ENCODE results near the gene ZMAT3. TPM values are rescaled to one million over a fixed set of nuclear protein-coding genes. Genes with fewer than 3 reads are reported as not detected.
A peak's percentile ranks its signal among the peaks of the same experiment; 100 is the strongest.

Gene ZMAT3
- polyA plus RNA-seq, 4 donors: 6.7 to 11.1 (median 10.1) TPM

- DNase-seq (ENCODE audit: low read depth in 4 of 4, low spot score in 3 of 4): no peak
These were observed 44.2 kb downstream of the ZMAT3 start for GRCh38 chr3:179027326-179027900.

DNA sequence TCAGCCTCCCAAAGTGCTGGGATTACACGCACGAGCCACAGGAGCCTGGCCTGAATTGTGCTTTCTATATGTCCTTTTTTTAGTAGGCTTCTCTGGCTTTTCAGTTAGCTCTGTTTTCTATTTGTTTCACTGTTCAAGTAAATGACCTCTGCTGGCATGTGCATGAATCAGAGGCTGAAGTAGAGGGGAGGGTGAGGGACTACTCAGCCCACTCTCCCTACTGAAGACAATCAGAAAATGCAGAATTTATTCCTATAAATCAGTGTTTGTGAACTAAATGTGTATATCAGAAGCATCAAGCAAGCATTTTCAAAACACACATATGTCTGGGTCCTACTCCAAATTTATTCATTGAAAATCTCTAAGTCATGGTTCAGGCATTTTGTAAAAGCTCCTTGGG, 45.0 kb downstream of the ZMAT3 start:
- no peak for DNase-seq (ENCODE audit: low read depth in 4 of 4, low spot score in 3 of 4)

GRCh38 chr3:179021119-179021903, 50.3 kb downstream of the ZMAT3 start:
- no peak for DNase-seq (ENCODE audit: low read depth in 4 of 4, low spot score in 3 of 4)

GRCh38 chr3:179020112-179020511, 51.5 kb downstream of the ZMAT3 start:
- DNase-seq (ENCODE audit: low read depth in 4 of 4, low spot score in 3 of 4): no peak

GRCh38 chr3:179018808-179019207, 52.8 kb downstream of the ZMAT3 start:
- DNase-seq (ENCODE audit: low read depth in 4 of 4, low spot score in 3 of 4): no peak

DNA sequence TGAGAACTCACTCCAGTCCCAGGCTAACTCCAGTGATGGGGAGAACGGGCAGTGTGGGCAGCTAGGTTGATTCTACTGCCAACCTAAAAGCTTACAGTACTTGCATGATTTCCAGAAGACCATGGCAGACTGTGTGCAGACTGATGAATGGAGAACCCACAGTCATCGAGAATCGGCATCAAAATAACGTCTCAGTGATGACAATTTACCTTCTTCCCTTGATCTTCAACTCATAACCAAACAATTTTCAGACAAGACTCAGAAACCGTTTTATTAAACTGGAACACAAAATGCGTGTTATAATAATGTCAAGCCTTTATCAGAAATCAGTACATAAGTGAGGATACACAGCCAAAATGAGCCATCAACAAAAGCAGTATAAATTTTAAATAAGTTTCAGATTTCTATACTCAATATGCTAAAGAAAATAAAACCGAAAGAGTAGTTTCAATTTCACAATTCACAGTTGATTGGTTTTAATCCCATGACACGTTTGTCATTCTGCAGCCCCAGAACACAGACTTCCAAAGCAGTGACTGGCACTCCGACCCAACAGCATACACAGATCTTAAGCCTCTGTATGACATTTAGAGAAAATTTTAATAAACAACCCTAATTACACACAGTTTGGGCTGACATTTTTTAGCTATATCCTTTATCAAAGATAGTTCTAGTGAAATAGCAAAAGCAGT, 54.5 kb downstream of the ZMAT3 start:
- DNase-seq (ENCODE audit: low read depth in 4 of 4, low spot score in 3 of 4): no peak

DNA sequence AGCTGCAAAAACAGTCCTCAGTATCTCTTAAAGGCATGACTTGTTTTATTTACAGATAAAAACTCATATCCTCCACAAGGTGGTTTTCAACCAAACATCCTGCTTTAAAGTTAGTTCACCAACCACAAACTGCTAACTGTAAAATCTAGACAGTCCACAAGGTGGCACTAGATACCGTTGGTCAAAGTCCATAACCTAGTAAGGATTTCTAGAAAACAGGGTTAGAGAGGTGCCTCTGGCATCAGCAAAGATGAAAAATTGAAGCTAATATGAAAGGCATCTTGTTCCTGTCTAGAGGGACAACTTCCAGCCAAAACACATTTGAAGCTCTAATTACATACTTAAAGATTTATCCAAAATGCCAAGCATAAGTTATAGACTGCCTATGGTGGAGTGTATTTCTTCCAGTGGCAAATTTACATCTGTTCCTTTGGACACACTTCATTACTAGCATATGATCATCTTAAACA, 56.0 kb downstream of the ZMAT3 start:
- peak; percentile 47 to 68 (median 60) for DNase-seq (ENCODE audit: low read depth in 4 of 4, low spot score in 3 of 4)

DNA sequence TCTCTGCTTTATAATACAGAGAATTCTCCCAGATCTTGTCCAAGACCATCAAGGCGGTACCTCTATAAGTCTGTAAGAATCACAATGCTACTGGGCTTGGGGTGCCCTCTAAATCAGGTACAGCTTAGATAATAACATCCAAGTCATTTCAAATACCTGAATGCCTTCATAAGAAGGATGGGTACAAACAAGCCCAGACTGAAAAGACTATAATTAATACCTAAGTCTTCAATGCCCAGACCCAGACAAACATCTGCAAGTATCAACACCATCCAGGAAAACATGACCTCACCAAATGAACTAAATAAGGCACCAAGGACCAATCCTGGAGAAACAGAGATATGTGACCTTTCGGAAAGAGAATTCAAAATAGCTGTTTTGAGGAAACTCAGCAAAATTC, 65.9 kb downstream of the ZMAT3 start:
- DNase-seq (ENCODE audit: low read depth in 4 of 4, low spot score in 3 of 4): no peak

DNA sequence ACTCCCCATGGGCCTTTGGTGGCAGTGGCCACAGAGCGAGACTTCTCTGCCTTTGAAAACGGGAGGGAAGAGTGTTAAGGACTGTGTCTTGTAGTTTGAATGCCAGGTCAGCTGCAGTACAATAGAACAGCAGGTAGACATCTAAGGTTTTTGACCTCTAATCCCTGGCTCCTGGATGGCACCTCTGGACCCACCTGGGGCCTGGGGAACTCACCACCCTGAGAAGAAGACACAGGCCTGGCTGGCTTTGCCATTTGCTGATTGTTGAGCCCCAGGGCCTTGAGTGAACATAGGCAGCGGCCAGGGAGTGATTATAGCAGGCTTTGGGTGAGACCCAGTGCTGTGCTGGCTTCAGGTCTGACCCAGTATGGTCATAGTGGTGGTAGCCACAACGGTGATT, 66.4 kb downstream of the ZMAT3 start:
- DNase-seq (ENCODE audit: low read depth in 4 of 4, low spot score in 3 of 4): no peak

GRCh38 chr3:179000659-179001058, 71.0 kb downstream of the ZMAT3 start:
- DNase-seq (ENCODE audit: low read depth in 4 of 4, low spot score in 3 of 4): no peak

DNA sequence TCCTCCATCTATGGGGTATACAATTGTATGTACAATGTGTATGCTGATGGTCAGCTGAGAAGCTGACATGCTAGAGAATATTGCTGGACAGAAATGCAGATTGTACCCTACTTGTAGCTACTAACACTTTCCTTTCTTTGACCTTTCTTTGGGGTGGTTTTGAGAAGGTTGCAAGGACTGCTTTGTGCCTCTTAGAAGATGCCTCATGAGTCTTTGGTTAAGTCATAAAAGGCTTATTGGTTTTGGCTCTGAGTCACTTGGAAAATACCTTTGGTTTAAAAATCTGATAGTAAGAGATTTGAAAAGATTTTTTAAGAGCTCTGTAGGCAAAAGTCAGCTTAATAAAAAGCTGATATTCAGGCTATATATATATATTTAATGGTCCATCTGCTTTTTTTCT, 71.5 kb downstream of the ZMAT3 start:
- DNase-seq (ENCODE audit: low read depth in 4 of 4, low spot score in 3 of 4): no peak

- DNase-seq (ENCODE audit: low read depth in 4 of 4, low spot score in 3 of 4): no peak
These were observed 75.2 kb downstream of the ZMAT3 start for GRCh38 chr3:178996399-178996798.

GRCh38 chr3:178990293-178990692, 81.3 kb downstream of the ZMAT3 start:
- no peak for DNase-seq (ENCODE audit: low read depth in 4 of 4, low spot score in 3 of 4)

- no peak for DNase-seq (ENCODE audit: low read depth in 4 of 4, low spot score in 3 of 4)
These were observed 81.8 kb downstream of the ZMAT3 start for GRCh38 chr3:178989821-178990220.

GRCh38 chr3:178987745-178988144, 83.9 kb downstream of the ZMAT3 start:
- no peak for DNase-seq (ENCODE audit: low read depth in 4 of 4, low spot score in 3 of 4)

- no peak for DNase-seq (ENCODE audit: low read depth in 4 of 4, low spot score in 3 of 4)
These were observed 85.2 kb downstream of the ZMAT3 start for GRCh38 chr3:178986456-178986855.

DNA sequence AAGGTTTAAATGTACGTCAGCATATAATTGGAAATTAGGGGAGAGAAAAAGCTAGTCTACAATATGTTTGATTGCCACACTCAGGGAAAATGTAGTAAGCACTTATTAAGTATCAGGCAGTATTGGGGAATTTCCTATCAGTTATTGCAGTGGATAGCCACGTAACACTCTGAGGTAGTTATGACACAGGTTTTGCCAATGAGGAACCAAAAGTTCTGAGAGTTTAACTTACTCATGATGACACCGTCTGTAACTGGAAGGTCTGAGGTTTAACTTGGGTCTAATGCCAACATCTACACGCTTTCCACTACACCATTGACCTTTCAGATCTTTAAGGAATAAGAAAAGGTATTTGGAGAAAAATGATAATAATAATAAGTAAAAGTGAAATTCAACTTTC, 89.5 kb downstream of the ZMAT3 start:
- no peak for DNase-seq (ENCODE audit: low read depth in 4 of 4, low spot score in 3 of 4)

- no peak for DNase-seq (ENCODE audit: low read depth in 4 of 4, low spot score in 3 of 4)
These were observed 96.3 kb downstream of the ZMAT3 start for GRCh38 chr3:178975320-178975719.

GRCh38 chr3:178971614-178972013, 100.0 kb downstream of the ZMAT3 start:
- DNase-seq (ENCODE audit: low read depth in 4 of 4, low spot score in 3 of 4): no peak

DNA sequence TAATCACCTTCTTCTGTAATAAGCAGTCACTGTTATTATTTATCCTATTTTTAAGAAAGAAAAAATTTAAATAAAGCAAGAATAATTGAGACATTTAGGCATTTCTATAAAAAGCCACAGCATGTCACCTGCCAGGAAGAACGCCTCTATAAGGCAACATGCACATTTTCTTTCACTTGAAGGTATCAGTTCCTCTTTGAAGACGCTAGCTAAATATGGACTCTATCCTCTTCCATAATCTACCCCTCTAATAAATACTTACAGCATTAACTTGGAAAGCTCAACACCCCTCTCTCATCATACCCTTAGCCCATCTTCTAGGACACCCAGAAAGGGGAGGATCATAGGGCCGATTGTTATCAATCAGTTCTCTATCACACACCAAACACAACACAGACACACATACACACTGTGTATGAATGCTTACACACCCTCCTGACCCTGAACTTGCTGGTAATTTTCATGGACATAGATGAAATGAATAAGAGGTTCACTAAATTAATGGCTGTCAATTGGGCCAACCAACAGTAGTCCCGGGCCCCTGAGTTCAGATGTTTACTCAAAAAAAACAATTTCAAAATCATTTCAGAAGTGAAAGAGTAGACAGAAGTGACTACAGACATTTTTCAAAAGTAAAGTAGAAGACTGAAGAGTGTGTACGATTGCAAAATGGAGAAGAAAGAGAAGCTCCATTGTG, 102.5 kb downstream of the ZMAT3 start:
- DNase-seq (ENCODE audit: low read depth in 4 of 4, low spot score in 3 of 4): no peak
